HG03432 (cell line): ENCODE data around the gene ARGLU1.

Source experiments
- ATAC-seq: cut with Tn5 transposase; IDR thresholded peaks from one replicate; pipeline ENCODE4 v1.9.1; 2021; ENCODE audit warnings: mild to moderate bottlenecking, moderate library complexity; ENCODE audit not compliant: unreplicated experiment

The ARGLU1 gene

GRCh38 chr13:106550570-106551135 lies 17.3 kb downstream of the ARGLU1 start:
- ATAC-seq, result no peak

GRCh38 chr13:106548064-106548696 lies 19.8 kb downstream of the ARGLU1 start:
- ATAC-seq, result no peak

GRCh38 chr13:106541826-106542225 lies 26.1 kb downstream of the ARGLU1 start:
- no peak for ATAC-seq

- no peak for ATAC-seq
These were observed 27.3 kb downstream of the ARGLU1 start for GRCh38 chr13:106540613-106541012.

- no peak for ATAC-seq
These were observed 30.4 kb downstream of the ARGLU1 start for GRCh38 chr13:106537521-106537920.

GRCh38 chr13:106536244-106537034 lies 31.5 kb downstream of the ARGLU1 start:
- ATAC-seq, result peak; percentile 46

- peak; percentile 96 for ATAC-seq
These were observed 32.2 kb downstream of the ARGLU1 start, which contains the start of gene EFNB2 for GRCh38 chr13:106535552-106536243. TSS of gene EFNB2 (minus strand) at chr13:106535662. CDS start at chr13:106534964, 698 bp downstream.

- peak; percentile 28 for ATAC-seq
These were observed 33.0 kb downstream of the ARGLU1 start for GRCh38 chr13:106534639-106535551.

- ATAC-seq, result no peak
These were observed 33.8 kb downstream of the ARGLU1 start for GRCh38 chr13:106533943-106534638.

GRCh38 chr13:106533101-106533942 lies 34.6 kb downstream of the ARGLU1 start:
- ATAC-seq, result no peak

- no peak for ATAC-seq
These were observed 35.6 kb downstream of the ARGLU1 start for GRCh38 chr13:106532111-106532929.

GRCh38 chr13:106530980-106531481 lies 36.9 kb downstream of the ARGLU1 start:
- ATAC-seq, result no peak

GRCh38 chr13:106530171-106530851 lies 37.6 kb downstream of the ARGLU1 start:
- no peak for ATAC-seq

GRCh38 chr13:106529415-106530170 lies 38.3 kb downstream of the ARGLU1 start:
- no peak for ATAC-seq

- ATAC-seq, result no peak
These were observed 39.1 kb downstream of the ARGLU1 start for GRCh38 chr13:106528718-106529414.

GRCh38 chr13:106527826-106528225 lies 40.1 kb downstream of the ARGLU1 start:
- ATAC-seq, result no peak
